LNCAP (cell line): Measurements from ENCODE around the gene TMEM222.

ENCODE experiments used
- CTCF ChIP-seq: fragments of 450-650 bp; IDR thresholded peaks from 2 replicates; pipeline ENCODE4 v1.5.1; 2017; ENCODE audit warnings: mild to moderate bottlenecking

TMEM222 gene

GRCh38 chr1:27359822-27360158, 37.8 kb downstream of the TMEM222 start:
- TF ChIP-seq CTCF: no peak

GRCh38 chr1:27360159-27361043, 38.4 kb downstream of the TMEM222 start:
- no peak for TF ChIP-seq CTCF

- TF ChIP-seq CTCF: no peak
These were observed 39.1 kb downstream of the TMEM222 start for GRCh38 chr1:27361044-27361402.

- no peak for TF ChIP-seq CTCF
These were observed 39.6 kb downstream of the TMEM222 start for GRCh38 chr1:27361553-27361952.

- no peak for TF ChIP-seq CTCF
These were observed 42.1 kb downstream of the TMEM222 start for GRCh38 chr1:27363766-27364695.

- no peak for TF ChIP-seq CTCF
These were observed 42.9 kb downstream of the TMEM222 start for GRCh38 chr1:27364696-27365371.

GRCh38 chr1:27365372-27366112, 43.6 kb downstream of the TMEM222 start:
- no peak for TF ChIP-seq CTCF
